GM12872 (cell line): ENCODE results near the gene IL18RAP.

Experiments used
- TF ChIP-seq, protein P1 (sequence below): IDR thresholded peaks from 3 replicates; pipeline ENCODE4 v1.5.1; 2011; ENCODE audit warnings: low read depth, mild to moderate bottlenecking, low read length, moderate library complexity; ENCODE audit not compliant: insufficient read depth

IL18RAP gene

DNA sequence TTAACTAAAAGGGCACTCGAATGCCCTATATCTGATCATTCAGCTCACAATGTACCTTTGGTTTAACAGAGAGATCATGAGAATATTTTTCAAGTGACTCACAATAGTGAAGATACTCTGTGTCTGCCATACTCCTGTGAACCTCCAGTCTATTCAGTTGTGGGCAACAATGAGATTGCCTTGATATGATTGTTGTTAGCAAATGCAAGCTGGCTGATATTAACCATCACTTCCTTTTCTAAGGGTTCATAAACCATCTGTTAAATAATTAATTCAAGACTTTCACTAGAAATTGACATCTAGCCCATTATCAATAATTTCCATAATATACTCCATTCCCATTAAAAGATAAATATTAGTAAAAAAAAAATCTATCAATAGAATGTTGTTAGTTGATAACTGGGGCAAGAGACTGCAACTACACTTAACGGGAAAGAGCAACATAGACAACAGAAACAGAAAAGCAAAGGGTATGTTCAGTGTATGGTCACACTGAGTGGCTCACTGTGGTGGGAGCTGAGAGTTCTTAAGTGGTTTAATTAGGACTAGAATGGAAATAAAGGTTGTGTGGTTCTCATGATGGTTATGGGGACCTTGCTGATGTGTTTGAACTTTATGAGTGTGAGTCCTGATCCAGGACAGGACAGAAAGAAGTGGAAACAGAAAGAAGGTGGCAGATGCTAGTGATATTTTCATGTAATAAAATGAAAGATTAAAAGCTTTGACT, 11.9 kb downstream of the IL18RAP start:
- TF ChIP-seq, protein P1, sequence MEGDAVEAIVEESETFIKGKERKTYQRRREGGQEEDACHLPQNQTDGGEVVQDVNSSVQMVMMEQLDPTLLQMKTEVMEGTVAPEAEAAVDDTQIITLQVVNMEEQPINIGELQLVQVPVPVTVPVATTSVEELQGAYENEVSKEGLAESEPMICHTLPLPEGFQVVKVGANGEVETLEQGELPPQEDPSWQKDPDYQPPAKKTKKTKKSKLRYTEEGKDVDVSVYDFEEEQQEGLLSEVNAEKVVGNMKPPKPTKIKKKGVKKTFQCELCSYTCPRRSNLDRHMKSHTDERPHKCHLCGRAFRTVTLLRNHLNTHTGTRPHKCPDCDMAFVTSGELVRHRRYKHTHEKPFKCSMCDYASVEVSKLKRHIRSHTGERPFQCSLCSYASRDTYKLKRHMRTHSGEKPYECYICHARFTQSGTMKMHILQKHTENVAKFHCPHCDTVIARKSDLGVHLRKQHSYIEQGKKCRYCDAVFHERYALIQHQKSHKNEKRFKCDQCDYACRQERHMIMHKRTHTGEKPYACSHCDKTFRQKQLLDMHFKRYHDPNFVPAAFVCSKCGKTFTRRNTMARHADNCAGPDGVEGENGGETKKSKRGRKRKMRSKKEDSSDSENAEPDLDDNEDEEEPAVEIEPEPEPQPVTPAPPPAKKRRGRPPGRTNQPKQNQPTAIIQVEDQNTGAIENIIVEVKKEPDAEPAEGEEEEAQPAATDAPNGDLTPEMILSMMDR, result no peak

DNA sequence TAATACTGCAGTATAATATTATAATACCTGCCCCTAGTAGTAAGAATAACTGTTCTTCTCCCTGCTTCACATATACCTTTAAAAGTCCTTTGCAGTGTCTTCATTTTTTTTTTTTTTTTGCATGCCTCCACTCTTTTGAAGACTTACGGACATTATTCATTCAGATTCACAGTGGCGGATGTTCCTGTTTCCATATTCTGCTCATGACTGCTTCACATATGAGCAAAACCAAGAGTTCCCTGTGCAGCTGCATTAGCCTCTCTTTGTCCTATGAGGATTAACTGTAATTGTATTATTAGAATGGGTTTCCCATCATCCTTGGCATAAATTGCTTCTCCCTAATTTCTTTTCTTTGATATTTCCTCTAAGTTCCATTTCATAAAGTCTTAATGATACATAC, 12.8 kb downstream of the IL18RAP start:
- TF ChIP-seq, protein P1, result no peak

DNA sequence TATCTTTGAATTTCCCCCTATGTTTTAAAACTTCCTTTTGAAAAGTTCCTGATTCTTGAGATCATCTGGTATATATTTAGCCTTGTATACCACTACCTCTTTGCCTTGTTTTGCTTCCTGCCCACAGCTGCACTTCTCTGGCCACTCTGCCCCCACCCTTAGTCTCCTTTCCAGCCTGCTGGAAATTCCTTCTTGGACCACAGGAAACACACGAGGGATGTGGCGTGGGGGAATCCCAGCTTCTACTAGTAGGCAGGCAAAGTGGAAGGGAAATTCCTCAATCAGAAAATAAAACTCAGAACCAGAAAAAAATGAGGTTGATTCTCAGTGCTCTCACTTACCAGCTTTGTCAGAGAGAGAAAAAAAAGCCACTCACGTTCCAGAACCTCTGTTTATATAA, 13.4 kb downstream of the IL18RAP start:
- TF ChIP-seq, protein P1, result no peak

DNA sequence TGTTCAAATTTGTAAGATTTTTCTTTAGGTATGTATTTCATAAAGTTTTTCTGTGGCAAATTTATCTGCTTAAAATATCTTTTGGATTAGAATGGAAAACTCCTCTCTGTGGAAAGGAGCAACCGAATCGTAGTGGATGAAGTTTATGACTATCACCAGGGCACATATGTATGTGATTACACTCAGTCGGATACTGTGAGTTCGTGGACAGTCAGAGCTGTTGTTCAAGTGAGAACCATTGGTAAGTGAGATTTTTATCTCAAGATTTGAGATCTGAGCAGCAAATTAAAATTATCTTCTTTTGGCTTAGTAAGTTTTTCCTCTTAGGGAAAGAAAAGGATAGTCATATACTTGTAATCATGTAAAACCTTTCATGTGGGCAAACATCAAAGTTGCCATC, 14.2 kb downstream of the IL18RAP start:
- TF ChIP-seq, protein P1, result no peak

DNA sequence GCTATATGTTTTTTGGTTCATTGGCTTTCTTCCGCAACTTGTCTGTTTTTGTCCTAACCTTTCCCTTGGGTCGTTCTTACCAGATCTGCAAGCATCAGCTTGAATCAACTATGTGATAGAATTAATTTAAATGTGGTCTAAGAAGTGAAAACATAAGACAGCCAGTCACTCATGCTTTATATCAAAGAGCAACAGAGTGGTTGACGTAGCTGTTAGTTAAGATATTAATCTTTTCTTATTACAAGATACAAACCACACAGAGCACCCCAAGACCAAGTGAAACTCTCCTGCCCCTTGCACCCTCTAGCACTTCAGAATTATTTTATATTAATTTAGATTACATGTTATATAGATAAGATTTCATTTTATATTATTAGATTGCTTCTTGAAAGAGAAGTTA, 15.2 kb downstream of the IL18RAP start:
- TF ChIP-seq, protein P1, result no peak

DNA sequence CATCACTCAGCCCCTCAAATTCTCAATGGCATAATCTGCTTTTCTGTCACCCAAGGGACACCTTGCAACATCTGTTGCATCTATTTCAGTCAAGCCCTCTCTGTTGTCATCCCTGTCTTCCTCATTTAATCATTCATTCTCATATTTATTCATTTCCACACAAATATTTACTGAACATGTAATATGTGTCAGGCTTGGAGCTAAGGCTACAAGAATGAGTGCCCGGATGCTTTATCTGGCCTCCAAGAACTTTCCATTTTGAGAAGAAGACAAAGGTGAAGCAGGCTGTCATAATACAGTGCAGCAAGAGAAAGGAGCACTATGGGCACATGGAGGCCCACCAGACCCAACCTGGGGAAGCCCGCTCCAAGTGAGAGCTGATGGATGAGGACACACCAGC, 15.6 kb downstream of the IL18RAP start:
- TF ChIP-seq, protein P1, result no peak

DNA sequence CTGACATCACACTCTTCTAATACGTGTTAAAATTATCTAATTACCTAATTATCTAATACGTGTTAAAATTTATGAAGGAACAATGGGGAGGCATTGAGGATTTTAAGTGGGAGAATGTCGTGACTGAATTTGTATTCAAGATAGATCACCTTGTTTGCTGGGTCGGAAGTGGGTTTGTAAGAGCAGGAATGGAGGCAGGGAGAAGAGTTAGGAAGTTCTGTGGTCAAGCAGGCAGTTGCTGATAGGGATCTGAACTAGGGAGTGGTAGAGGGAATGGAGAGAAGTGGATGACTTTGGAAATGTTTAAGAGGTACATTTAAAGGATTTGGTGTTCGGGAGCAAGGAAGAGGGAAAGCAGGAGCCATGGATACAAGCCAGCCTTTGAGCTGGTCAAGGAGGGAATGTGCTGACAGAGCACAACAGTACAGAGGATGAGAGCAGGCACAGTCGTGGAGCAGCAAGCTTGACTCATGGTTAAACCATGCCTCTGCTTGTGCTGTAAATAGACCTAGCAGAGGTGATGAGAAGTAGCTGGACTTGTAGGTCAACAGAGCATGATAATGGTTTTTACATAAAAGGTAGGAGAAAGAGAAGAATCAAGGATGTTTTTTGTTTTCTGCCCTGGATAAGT, 16.2 kb downstream of the IL18RAP start:
- TF ChIP-seq, protein P1, result no peak
